Fibroblast of peridontal ligament (primary cell): ENCODE data around the gene ULK2.
"Not testable (repeated sequence)": the region's sequence is repeated elsewhere in the genome, so short reads cannot be mapped to it uniquely, and the experiment has no call there.

Source experiments
- DNase-seq: peaks from one replicate; pipeline ENCODE4 v3.0.0-alpha.2; 2010; ENCODE audit errors: extremely low read depth

Gene ULK2

GRCh38 chr17:19867329-19868078 is at the start of gene ULK2:
Gene ULK2 (minus strand): TSS chr17:19867936. CDS start chr17:19867417, 519 bp downstream.
- DNase-seq: peak; percentile 69

GRCh38 chr17:19915245-19915978 is 47.7 kb upstream of the ULK2 start:
- DNase-seq: peak; percentile 38

GRCh38 chr17:19911033-19911432 is 43.3 kb upstream of the ULK2 start:
- DNase-seq: no peak

- no peak for DNase-seq
Measured at GRCh38 chr17:19909139-19909538, 41.4 kb upstream of the ULK2 start.

- DNase-seq: no peak
Measured at GRCh38 chr17:19905502-19905901, 37.8 kb upstream of the ULK2 start.

GRCh38 chr17:19904924-19905323 is 37.2 kb upstream of the ULK2 start:
- no peak for DNase-seq

- DNase-seq: peak; percentile 69
Measured at GRCh38 chr17:19904412-19904811, 36.7 kb upstream of the ULK2 start.

GRCh38 chr17:19900809-19901208 is 33.1 kb upstream of the ULK2 start:
- no peak for DNase-seq

- DNase-seq: peak; percentile 76
Measured at GRCh38 chr17:19897903-19898302, 30.2 kb upstream of the ULK2 start.

- DNase-seq: no peak
Measured at GRCh38 chr17:19897090-19897837, 29.5 kb upstream of the ULK2 start.

- no peak for DNase-seq
Measured at GRCh38 chr17:19896679-19897078, 28.9 kb upstream of the ULK2 start.

GRCh38 chr17:19890554-19890953 is 22.8 kb upstream of the ULK2 start:
- not testable (repeated sequence) for DNase-seq

GRCh38 chr17:19890001-19890400 is 22.3 kb upstream of the ULK2 start:
- not testable (repeated sequence) for DNase-seq

GRCh38 chr17:19886116-19886515 is 18.4 kb upstream of the ULK2 start:
- no peak for DNase-seq

GRCh38 chr17:19883537-19884215 is 15.9 kb upstream of the ULK2 start:
- DNase-seq: no peak

- no peak for DNase-seq
Measured at GRCh38 chr17:19880393-19880792, 12.7 kb upstream of the ULK2 start.

GRCh38 chr17:19877364-19877945 is 9.7 kb upstream of the ULK2 start:
- DNase-seq: no peak

- DNase-seq: no peak
Measured at GRCh38 chr17:19876529-19877161, 8.9 kb upstream of the ULK2 start.

- no peak for DNase-seq
Measured at GRCh38 chr17:19874256-19874655, 6.5 kb upstream of the ULK2 start.

- DNase-seq: no peak
Measured at GRCh38 chr17:19873346-19873745, 5.6 kb upstream of the ULK2 start.

GRCh38 chr17:19868079-19868395 is 301 bp upstream of the ULK2 start:
- DNase-seq: no peak

- DNase-seq: peak; percentile 53
Measured at GRCh38 chr17:19867079-19867328, 732 bp downstream of the ULK2 start.
